Ovary (tissue), 3 donors: ENCODE measurements around the gene NCAPH2.

ENCODE experiments used
- CTCF ChIP-seq, 3 donors: fragments of 450-650 bp in 2 of 3; fragments of 200-600 bp in 1 of 3; IDR thresholded peaks; one replicate each; pipeline versions ENCODE4 v1.5.1 to v1.8.0; 2016 to 2022; ENCODE audit warnings: antibody characterized with exemption in 3 of 3, mild to moderate bottlenecking in 1 of 3
- POLR2A ChIP-seq: fragments of 450-650 bp; IDR thresholded peaks from one replicate; pipeline ENCODE4 v1.6.1; 2017; ENCODE audit warnings: antibody characterized with exemption, mild to moderate bottlenecking, moderate library complexity
- donor health status: DM: no; HTN: no; CAD: no.

GRCh38 chr22:50522806-50523438 lies 14.9 kb downstream of the NCAPH2 start:
- TF ChIP-seq CTCF (IDR thresholded peaks at IDR 0.05) = no peak
- no peak for TF ChIP-seq POLR2A
